Type B pancreatic cell (in vitro differentiated cells): Measurements from ENCODE around the gene ADRM1. TPM values are rescaled to one million over a fixed set of nuclear protein-coding genes. Genes with fewer than 3 reads are reported as not detected.

Source experiments
- DNase-seq: peaks from one replicate; pipeline ENCODE4 v3.0.0; 2021; ENCODE audit warnings: mixed read lengths; ENCODE audit not compliant: unreplicated experiment; ENCODE audit errors: extremely low spot score
- H3K27ac Mint-ChIP-seq: 2 replicates; pipeline ENCODE4 v1.8.0; 2021; ENCODE audit warnings: mild to moderate bottlenecking, mixed read lengths
- H3K27me3 Mint-ChIP-seq: 2 replicates; pipeline ENCODE4 v1.8.0; 2021; ENCODE audit warnings: mixed read lengths
- H3K36me3 Mint-ChIP-seq: 2 replicates; pipeline ENCODE4 v1.8.0; 2021; ENCODE audit warnings: mixed read lengths
- H3K4me1 Mint-ChIP-seq: one replicate; pipeline ENCODE4 v1.8.0; 2021; ENCODE audit warnings: mixed read lengths; ENCODE audit not compliant: unreplicated experiment
- H3K4me3 Mint-ChIP-seq: 2 replicates; pipeline ENCODE4 v1.8.0; 2021; ENCODE audit warnings: mild to moderate bottlenecking, mixed read lengths
- H3K9me3 Mint-ChIP-seq: 2 replicates; pipeline ENCODE4 v1.8.0; 2021; ENCODE audit warnings: mixed read lengths
- total RNA-seq: library from RNA; stranded (reverse); gene quantifications from 2 replicates; pipeline ENCODE4 v1.2.1, GENCODE V29; 2021; ENCODE audit warnings: low replicate concordance
- TF ChIP-seq, protein P1 (sequence below): fragments of 200-600 bp; sonication (generic); conservative IDR thresholded peaks from 2 replicates; pipeline ENCODE4 v1.5.0; 2021; ENCODE audit warnings: antibody characterized with exemption, mild to moderate bottlenecking

Gene ADRM1
- total RNA-seq, 1 donor from 2014 or later, result 67.2 TPM

DNA sequence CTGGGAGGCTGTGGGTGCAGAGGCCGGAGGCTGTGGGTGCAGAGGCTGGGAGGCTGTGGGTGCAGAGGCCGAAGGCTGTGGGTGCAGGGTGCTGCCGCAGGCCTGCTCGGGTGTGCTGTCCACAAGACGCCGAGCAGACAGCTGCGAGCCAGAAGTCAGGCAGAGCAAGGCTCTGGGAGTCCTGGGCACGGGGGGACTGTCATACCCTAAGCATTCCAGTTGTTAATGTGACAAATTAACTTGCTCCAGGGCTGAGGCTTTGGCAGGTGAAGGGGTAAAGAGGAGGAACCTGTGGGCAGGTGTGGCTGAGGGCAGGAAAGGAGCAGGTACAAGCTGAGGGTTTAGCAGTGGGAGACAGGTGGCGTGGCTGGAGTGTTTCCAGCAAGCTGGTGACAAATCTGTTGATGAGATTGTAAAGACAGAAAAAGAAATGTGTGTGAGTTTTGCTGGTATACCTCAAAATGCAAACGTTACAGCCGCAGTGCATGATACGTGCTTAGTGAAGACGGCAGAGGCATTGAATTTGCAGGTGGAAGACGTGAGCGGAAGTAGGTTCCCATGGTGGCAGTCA is 14.2 kb upstream of the ADRM1 start:
- Mint-ChIP-seq H3K27me3 (no peaks in the 10 kb centered on the region), H3K36me3 (peaks cover 3% of the 10 kb centered on the region), H3K4me3 (no peak overlapping the region), H3K4me1 (no peaks in the 10 kb centered on the region), H3K9me3 (no peaks in the 10 kb centered on the region), H3K27ac (peak overlapping the region; percentile 20)
- no peak for DNase-seq
- TF ChIP-seq, protein P1, sequence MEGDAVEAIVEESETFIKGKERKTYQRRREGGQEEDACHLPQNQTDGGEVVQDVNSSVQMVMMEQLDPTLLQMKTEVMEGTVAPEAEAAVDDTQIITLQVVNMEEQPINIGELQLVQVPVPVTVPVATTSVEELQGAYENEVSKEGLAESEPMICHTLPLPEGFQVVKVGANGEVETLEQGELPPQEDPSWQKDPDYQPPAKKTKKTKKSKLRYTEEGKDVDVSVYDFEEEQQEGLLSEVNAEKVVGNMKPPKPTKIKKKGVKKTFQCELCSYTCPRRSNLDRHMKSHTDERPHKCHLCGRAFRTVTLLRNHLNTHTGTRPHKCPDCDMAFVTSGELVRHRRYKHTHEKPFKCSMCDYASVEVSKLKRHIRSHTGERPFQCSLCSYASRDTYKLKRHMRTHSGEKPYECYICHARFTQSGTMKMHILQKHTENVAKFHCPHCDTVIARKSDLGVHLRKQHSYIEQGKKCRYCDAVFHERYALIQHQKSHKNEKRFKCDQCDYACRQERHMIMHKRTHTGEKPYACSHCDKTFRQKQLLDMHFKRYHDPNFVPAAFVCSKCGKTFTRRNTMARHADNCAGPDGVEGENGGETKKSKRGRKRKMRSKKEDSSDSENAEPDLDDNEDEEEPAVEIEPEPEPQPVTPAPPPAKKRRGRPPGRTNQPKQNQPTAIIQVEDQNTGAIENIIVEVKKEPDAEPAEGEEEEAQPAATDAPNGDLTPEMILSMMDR, result no peak

DNA sequence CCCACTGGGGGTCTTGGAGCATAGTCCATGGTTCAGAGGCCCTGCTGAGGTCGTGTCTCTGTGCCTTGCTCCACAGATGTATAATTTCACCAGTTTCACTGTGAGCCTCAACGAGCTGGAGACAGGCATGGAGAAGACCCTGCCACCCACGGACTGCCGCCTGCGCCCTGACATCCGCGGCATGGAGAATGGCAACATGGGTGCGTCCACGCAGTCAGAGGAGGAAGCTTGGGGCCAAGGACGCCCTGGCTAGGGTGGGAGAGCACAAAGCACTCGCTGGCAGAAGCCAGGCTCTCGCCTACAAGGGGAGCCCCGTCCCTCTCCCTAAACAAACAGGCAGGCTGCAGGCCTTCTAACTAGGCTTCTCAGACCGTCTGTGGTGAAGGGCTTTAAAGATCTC is 13.7 kb upstream of the ADRM1 start:
- Mint-ChIP-seq H3K27me3 (no peaks in the 10 kb centered on the region), H3K36me3 (peaks cover 3% of the 10 kb centered on the region), H3K4me1 (no peaks in the 10 kb centered on the region), H3K27ac (no peak overlapping the region), H3K4me3 (no peak overlapping the region), H3K9me3 (no peaks in the 10 kb centered on the region)
- TF ChIP-seq, protein P1, result no peak
- no peak for DNase-seq

DNA sequence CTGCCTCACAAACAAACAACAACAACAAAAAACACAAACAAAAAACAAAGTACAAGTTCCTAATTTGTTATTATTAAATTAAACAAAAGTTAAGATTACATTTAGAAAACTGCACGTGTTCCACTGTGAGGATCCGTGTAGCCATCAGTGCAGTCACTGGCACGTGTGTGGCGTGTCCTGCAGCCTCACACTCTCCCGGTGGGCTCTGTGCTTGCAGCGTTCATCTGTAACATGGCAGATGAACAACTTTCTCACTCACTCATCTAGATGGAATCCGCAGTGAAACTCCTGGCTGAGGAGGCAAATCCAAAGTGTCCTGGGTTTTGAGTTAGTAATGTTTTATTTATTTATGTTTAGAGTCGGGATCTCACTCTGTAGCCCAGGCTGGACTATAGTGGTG is 12.9 kb upstream of the ADRM1 start:
- H3K4me3 Mint-ChIP-seq, result no peak overlapping the region
- DNase-seq, result no peak
- no peaks in the 10 kb centered on the region for H3K27me3 Mint-ChIP-seq
- TF ChIP-seq, protein P1, result no peak
- H3K27ac Mint-ChIP-seq, result no peak overlapping the region
- peaks cover 3% of the 10 kb centered on the region for H3K36me3 Mint-ChIP-seq
- H3K4me1 Mint-ChIP-seq, result no peaks in the 10 kb centered on the region
- no peaks in the 10 kb centered on the region for H3K9me3 Mint-ChIP-seq

DNA sequence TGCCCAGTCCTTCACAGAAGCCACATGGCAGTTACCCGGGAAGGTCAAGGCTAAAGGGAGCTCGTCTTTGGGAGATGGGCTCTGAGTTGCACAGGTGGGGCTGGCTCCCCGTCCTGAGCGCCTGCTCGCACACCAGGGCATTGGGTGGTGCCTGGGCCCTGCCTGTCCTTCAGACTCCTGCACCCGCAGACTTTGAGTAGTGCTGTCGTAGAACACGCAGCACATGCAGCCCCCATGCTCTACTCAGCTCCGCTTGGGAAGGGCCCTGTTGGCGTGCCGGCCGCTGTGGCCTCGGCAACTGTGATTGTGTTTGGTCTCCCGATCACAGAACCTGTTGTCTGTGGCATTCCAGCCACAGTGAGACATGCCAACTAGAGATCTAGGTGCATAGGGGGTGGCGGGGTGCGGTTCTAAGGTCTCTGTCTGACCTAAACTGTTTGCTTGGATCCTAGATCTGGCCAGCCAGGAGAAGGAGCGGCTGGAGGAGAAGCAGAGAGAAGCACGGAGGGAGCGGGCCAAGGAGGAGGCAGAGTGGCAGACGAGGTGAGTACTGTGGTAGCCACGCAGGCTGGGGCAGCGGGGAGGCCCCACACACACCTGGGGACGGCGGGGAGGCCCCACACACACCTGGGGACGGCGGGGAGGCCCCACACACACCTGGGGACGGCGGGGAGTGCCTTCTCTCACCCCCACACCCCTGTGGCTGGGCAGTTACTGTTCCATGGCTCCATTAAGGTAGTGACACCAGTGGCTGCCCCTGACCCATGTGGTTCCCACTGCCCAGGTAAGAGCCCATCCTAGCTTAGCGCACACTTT is 11.3 kb upstream of the ADRM1 start:
- Mint-ChIP-seq H3K36me3 (peaks cover 3% of the 10 kb centered on the region), H3K4me1 (no peaks in the 10 kb centered on the region), H3K4me3 (no peak overlapping the region)

DNA sequence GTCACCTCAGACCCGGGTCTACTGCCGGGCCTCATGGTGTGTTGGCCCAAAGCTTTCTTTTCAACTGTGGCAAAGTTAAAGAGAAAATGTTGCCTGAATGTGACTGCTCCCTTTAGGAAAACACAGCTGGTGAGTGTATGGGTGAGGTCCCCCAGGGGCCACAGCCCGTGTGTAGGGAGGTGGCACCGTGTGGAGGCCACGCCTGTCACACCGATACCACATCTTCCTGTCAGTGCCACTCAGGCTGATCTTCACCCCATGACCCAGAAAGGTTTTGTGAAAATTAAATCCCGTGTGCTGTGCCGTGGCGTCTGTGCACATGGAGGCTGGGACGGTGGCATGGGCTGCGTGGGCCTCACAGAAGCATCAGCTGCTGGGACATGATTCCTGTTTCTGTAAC is 10.7 kb upstream of the ADRM1 start:
- Mint-ChIP-seq H3K4me3 (no peak overlapping the region), H3K27me3 (no peaks in the 10 kb centered on the region), H3K27ac (no peak overlapping the region), H3K9me3 (no peaks in the 10 kb centered on the region), H3K36me3 (peaks cover 3% of the 10 kb centered on the region), H3K4me1 (no peaks in the 10 kb centered on the region)
- TF ChIP-seq, protein P1, result no peak
- no peak for DNase-seq

More for the DNA sequence above, 11.3 kb upstream of the ADRM1 start:
- H3K9me3 Mint-ChIP-seq, result no peaks in the 10 kb centered on the region
- H3K27ac Mint-ChIP-seq, result no peak overlapping the region
- DNase-seq, result no peak
- no peaks in the 10 kb centered on the region for H3K27me3 Mint-ChIP-seq
- TF ChIP-seq, protein P1, result no peak
